ENCODE results near the gene F8.

The F8 gene

GRCh38 chrX:154809939-154810665 lies 212.4 kb downstream of the F8 start:
- no peak for DNase-seq

- DNase-seq = no peak
Observed at GRCh38 chrX:154806837-154807501, 215.6 kb downstream of the F8 start.

GRCh38 chrX:154805696-154806091 lies 216.8 kb downstream of the F8 start:
- DNase-seq = no peak

GRCh38 chrX:154804957-154805695 lies 217.4 kb downstream of the F8 start, which contains the start of gene MPP1:
Gene MPP1 (minus strand): TSS chrX:154805485. CDS start chrX:154805373, 112 bp downstream.
- DNase-seq = peak; percentile 51

- no peak for DNase-seq
Observed at GRCh38 chrX:154804261-154804956, 218.1 kb downstream of the F8 start.

GRCh38 chrX:154802947-154803346 lies 219.6 kb downstream of the F8 start:
- DNase-seq = no peak

- DNase-seq = peak; percentile 43
Observed at GRCh38 chrX:154800478-154801210, 221.9 kb downstream of the F8 start.

- peak; percentile 92 for DNase-seq
Observed at GRCh38 chrX:154799556-154800348, 222.8 kb downstream of the F8 start.

- no peak for DNase-seq
Observed at GRCh38 chrX:154797006-154797405, 225.5 kb downstream of the F8 start.

GRCh38 chrX:154795016-154795415 lies 227.5 kb downstream of the F8 start:
- no peak for DNase-seq

- peak; percentile 24 for DNase-seq
Observed at GRCh38 chrX:154793084-154793795, 229.3 kb downstream of the F8 start.

GRCh38 chrX:154791939-154792338 lies 230.6 kb downstream of the F8 start:
- DNase-seq = no peak

GRCh38 chrX:154791467-154791866 lies 231.1 kb downstream of the F8 start:
- no peak for DNase-seq
